IPS DF 19.7 (cell line): Measurements from ENCODE around the gene EBF3.

Source experiments
- DNase-seq: peaks from one replicate; pipeline ENCODE4 v3.0.0-alpha.2; 2013; ENCODE audit warnings: low read depth, low spot score

The EBF3 gene

GRCh38 chr10:129963641-129964501 lies at the start of gene EBF3:
TSS of gene EBF3 (minus strand) at chr10:129964274. CDS start at chr10:129963768, 506 bp downstream.
- no peak for DNase-seq

GRCh38 chr10:130013335-130014262 lies 49.5 kb upstream of the EBF3 start:
- no peak for DNase-seq

- DNase-seq = no peak
These were observed 48.1 kb upstream of the EBF3 start for GRCh38 chr10:130012129-130012528.

GRCh38 chr10:130010653-130011052 lies 46.6 kb upstream of the EBF3 start:
- DNase-seq = no peak

GRCh38 chr10:130009228-130009627 lies 45.2 kb upstream of the EBF3 start:
- DNase-seq = no peak

- DNase-seq = no peak
These were observed 39.9 kb upstream of the EBF3 start for GRCh38 chr10:130003787-130004613.

- no peak for DNase-seq
These were observed 39.1 kb upstream of the EBF3 start for GRCh38 chr10:130003166-130003565.

- no peak for DNase-seq
These were observed 38.5 kb upstream of the EBF3 start for GRCh38 chr10:130002606-130003005.

- DNase-seq = no peak
These were observed 36.8 kb upstream of the EBF3 start for GRCh38 chr10:130000918-130001317.

- DNase-seq = no peak
These were observed 35.1 kb upstream of the EBF3 start for GRCh38 chr10:129999140-129999539.

GRCh38 chr10:129993621-129994020 lies 29.5 kb upstream of the EBF3 start:
- no peak for DNase-seq

- no peak for DNase-seq
These were observed 28.3 kb upstream of the EBF3 start for GRCh38 chr10:129992356-129992755.

- DNase-seq = no peak
These were observed 18.8 kb upstream of the EBF3 start for GRCh38 chr10:129982825-129983224.

GRCh38 chr10:129978980-129979379 lies 14.9 kb upstream of the EBF3 start:
- DNase-seq = no peak

GRCh38 chr10:129978322-129978721 lies 14.2 kb upstream of the EBF3 start:
- no peak for DNase-seq

GRCh38 chr10:129977794-129978193 lies 13.7 kb upstream of the EBF3 start:
- no peak for DNase-seq

- DNase-seq = no peak
These were observed 9.6 kb upstream of the EBF3 start for GRCh38 chr10:129973674-129974059.

GRCh38 chr10:129972966-129973673 lies 9.0 kb upstream of the EBF3 start:
- DNase-seq = no peak

- DNase-seq = no peak
These were observed 8.3 kb upstream of the EBF3 start for GRCh38 chr10:129972145-129972965.
